SU-DHL-6 (cell line): ENCODE data around the gene KCNJ1.

ENCODE experiments used
- EZH2phosphoT487 ChIP-seq: fragments of 200-600 bp; sonication (generic), shearing (Covaris generic); conservative IDR thresholded peaks from 2 replicates; pipeline ENCODE4 v1.6.1; 2018; ENCODE audit warnings: mild to moderate bottlenecking, antibody characterized with exemption, low read length, moderate library complexity, mixed read lengths
- TF ChIP-seq, protein P1 (sequence below): fragments of 200-600 bp; sonication (generic); IDR thresholded peaks from one replicate; pipeline ENCODE4 v1.5.1; 2017; ENCODE audit warnings: antibody characterized with exemption, mild to moderate bottlenecking, low read length, moderate library complexity; ENCODE audit not compliant: insufficient read depth, poor library complexity, severe bottlenecking

DNA sequence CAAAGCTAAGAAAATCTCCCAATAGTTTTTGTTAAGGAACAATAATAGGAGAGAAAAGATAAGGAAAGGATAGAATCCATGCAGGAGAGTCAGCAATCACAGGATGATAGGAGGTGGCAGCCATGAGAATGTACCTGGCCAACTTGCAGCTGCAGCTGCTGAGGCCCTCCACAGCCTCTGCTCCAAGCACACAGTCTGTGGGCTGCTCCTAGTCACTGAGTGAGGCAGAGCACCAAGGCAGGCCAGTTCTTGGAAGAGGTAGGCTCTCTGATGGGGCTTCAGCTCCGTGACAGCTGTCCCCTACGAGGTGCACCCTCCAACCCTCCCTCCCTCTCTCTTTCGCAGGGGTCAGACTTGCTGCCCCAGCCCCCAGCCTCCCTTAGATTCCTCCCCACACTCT, 5.5 kb upstream of the KCNJ1 start:
- TF ChIP-seq, protein P1, sequence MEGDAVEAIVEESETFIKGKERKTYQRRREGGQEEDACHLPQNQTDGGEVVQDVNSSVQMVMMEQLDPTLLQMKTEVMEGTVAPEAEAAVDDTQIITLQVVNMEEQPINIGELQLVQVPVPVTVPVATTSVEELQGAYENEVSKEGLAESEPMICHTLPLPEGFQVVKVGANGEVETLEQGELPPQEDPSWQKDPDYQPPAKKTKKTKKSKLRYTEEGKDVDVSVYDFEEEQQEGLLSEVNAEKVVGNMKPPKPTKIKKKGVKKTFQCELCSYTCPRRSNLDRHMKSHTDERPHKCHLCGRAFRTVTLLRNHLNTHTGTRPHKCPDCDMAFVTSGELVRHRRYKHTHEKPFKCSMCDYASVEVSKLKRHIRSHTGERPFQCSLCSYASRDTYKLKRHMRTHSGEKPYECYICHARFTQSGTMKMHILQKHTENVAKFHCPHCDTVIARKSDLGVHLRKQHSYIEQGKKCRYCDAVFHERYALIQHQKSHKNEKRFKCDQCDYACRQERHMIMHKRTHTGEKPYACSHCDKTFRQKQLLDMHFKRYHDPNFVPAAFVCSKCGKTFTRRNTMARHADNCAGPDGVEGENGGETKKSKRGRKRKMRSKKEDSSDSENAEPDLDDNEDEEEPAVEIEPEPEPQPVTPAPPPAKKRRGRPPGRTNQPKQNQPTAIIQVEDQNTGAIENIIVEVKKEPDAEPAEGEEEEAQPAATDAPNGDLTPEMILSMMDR: no peak
- no peak for TF ChIP-seq EZH2phosphoT487
